Suprapubic skin (tissue), 4 donors: Measurements from ENCODE around the gene ABHD12B.

Source experiments
- CTCF ChIP-seq, 2 donors: fragments of 200-600 bp in 1 of 2; fragments of 450-650 bp in 1 of 2; sonication (generic) in 1 of 2; IDR thresholded peaks; one replicate each; pipeline ENCODE4 v1.5.1; 2016 to 2019; ENCODE audit warnings: antibody characterized with exemption in 2 of 2, mild to moderate bottlenecking in 1 of 2, moderate library complexity in 1 of 2
- EP300 ChIP-seq: sonication (generic); formaldehyde crosslinking; IDR thresholded peaks from one replicate; pipeline ENCODE4 v1.6.1; 2017; ENCODE audit warnings: antibody characterized with exemption
- POLR2A ChIP-seq, 2 donors: fragments of 450-650 bp; IDR thresholded peaks; one replicate each; pipeline ENCODE4 v1.6.1; 2017; ENCODE audit warnings: antibody characterized with exemption in 2 of 2, mild to moderate bottlenecking in 2 of 2, moderate library complexity in 2 of 2
- POLR2AphosphoS5 ChIP-seq, 3 donors: sonication (generic); formaldehyde crosslinking; IDR thresholded peaks; one replicate each; pipeline ENCODE4 v1.6.1; 2017; ENCODE audit warnings: antibody characterized with exemption in 3 of 3

- TF ChIP-seq CTCF (IDR thresholded peaks at IDR 0.05) (no peak), POLR2A (IDR thresholded peaks at IDR 0.05) (no peak), EP300 (no peak), POLR2AphosphoS5 (IDR thresholded peaks at IDR 0.05) (no peak)
Measured at GRCh38 chr14:50901361-50901760, 29.5 kb downstream of the ABHD12B start.
